HUES64 (cell line): ENCODE data around the gene S100A16.

ENCODE experiments used
- H3K27ac ChIP-seq: 2 replicates; pipeline ENCODE4 v1.7.0; 2013; ENCODE audit warnings: low read depth, low read length, inconsistent platforms
- H3K27me3 ChIP-seq: 2 replicates; pipeline ENCODE4 v1.6.1; 2013; ENCODE audit warnings: mild to moderate bottlenecking, low read length; ENCODE audit not compliant: insufficient read depth
- H3K36me3 ChIP-seq: 2 replicates; pipeline ENCODE4 v1.6.1; 2013; ENCODE audit warnings: mild to moderate bottlenecking, low read length; ENCODE audit not compliant: insufficient read depth
- H3K4me1 ChIP-seq: 2 replicates; pipeline ENCODE4 v1.6.1; 2013; ENCODE audit warnings: mild to moderate bottlenecking, low read length, moderate library complexity; ENCODE audit not compliant: insufficient read depth
- H3K4me3 ChIP-seq: 2 replicates; pipeline ENCODE4 v1.5.1; 2013; ENCODE audit warnings: mild to moderate bottlenecking, low read length, moderate library complexity
- H3K9ac ChIP-seq: 2 replicates; pipeline ENCODE4 v1.6.1; 2013; ENCODE audit warnings: mild to moderate bottlenecking, low read depth, low read length
- H3K9me3 ChIP-seq: 2 replicates; pipeline ENCODE4 v1.6.1; 2013; ENCODE audit warnings: low read depth, low read length; ENCODE audit not compliant: insufficient read depth
- WGBS: fragments of 150-250, 120-280 bp; methylation state at CpG from one replicate; pipeline ENCODE4 v1.1.7; 2013; ENCODE audit warnings: missing lambda C conversion rate; 5-methylcytosine and 5-hydroxymethylcytosine counted together

The S100A16 gene

GRCh38 chr1:153636312-153636711, 23.4 kb upstream of the S100A16 start:
- Histone ChIP-seq H3K9ac (no peak overlapping the region), H3K4me3 (peak overlapping the region; percentile 95; the same call in 1 of the 2 replicates), H3K4me1 (no peaks in the 10 kb centered on the region), H3K9me3 (no peaks in the 10 kb centered on the region), H3K36me3 (peaks cover 63% of the 10 kb centered on the region), H3K27me3 (no peaks in the 10 kb centered on the region), H3K27ac (no peak overlapping the region)
- 96% methylated on average over 9 of the region's 9 CpGs for WGBS

- no peak overlapping the region for H3K9ac ChIP-seq
- H3K27me3 ChIP-seq: no peaks in the 10 kb centered on the region
- H3K36me3 ChIP-seq: peaks cover 59% of the 10 kb centered on the region
- WGBS: 89% methylated on average over 7 of the region's 7 CpGs
- no peak overlapping the region for H3K27ac ChIP-seq
- peak overlapping the region; percentile 95; the same call in 1 of the 2 replicates for H3K4me3 ChIP-seq
- H3K4me1 ChIP-seq: no peaks in the 10 kb centered on the region
- no peaks in the 10 kb centered on the region for H3K9me3 ChIP-seq
Measured at GRCh38 chr1:153635872-153636271, 22.9 kb upstream of the S100A16 start.

- H3K4me1 ChIP-seq: no peaks in the 10 kb centered on the region
- H3K9me3 ChIP-seq: no peaks in the 10 kb centered on the region
- peak within 1 kb of the TSS; percentile 100 for H3K27ac ChIP-seq
- no peaks in the 10 kb centered on the region for H3K27me3 ChIP-seq
- H3K9ac ChIP-seq: peak within 1 kb of the TSS; percentile 100
- peaks cover 40% of the 10 kb centered on the region for H3K36me3 ChIP-seq
- peak within 1 kb of the TSS; percentile 95 for H3K4me3 ChIP-seq
- WGBS: 2% methylated on average over 65 of the region's 65 CpGs
Measured at GRCh38 chr1:153633754-153634665, 21.1 kb upstream of the S100A16 start, which contains the start of gene CHTOP. CHTOP (plus strand) TSS chr1:153634066; CDS start chr1:153636589, 2,523 bp downstream.

GRCh38 chr1:153633161-153633753, 20.3 kb upstream of the S100A16 start:
- Histone ChIP-seq H3K27ac (no peak overlapping the region), H3K4me3 (peak overlapping the region; percentile 95), H3K36me3 (peaks cover 33% of the 10 kb centered on the region), H3K4me1 (no peaks in the 10 kb centered on the region), H3K9ac (peak overlapping the region; percentile 100), H3K27me3 (no peaks in the 10 kb centered on the region), H3K9me3 (no peaks in the 10 kb centered on the region)
- WGBS: 85% methylated on average over 18 of the region's 18 CpGs

GRCh38 chr1:153631047-153632022, 18.4 kb upstream of the S100A16 start:
- Histone ChIP-seq H3K36me3 (peaks cover 14% of the 10 kb centered on the region), H3K4me3 (no peak overlapping the region), H3K9ac (no peak overlapping the region), H3K27me3 (no peaks in the 10 kb centered on the region), H3K27ac (no peak overlapping the region), H3K4me1 (peaks cover 6% of the 10 kb centered on the region; the same call in 1 of the 2 replicates), H3K9me3 (no peaks in the 10 kb centered on the region)
- 91% methylated on average over 7 of the region's 10 CpGs for WGBS

GRCh38 chr1:153630384-153630783, 17.4 kb upstream of the S100A16 start:
- Histone ChIP-seq H3K9ac (no peak overlapping the region), H3K4me1 (peaks cover 8% of the 10 kb centered on the region; the same call in 1 of the 2 replicates), H3K27me3 (no peaks in the 10 kb centered on the region), H3K9me3 (no peaks in the 10 kb centered on the region), H3K4me3 (no peak overlapping the region), H3K27ac (no peak overlapping the region), H3K36me3 (peaks cover 7% of the 10 kb centered on the region; the same call in 1 of the 2 replicates)
- 95% methylated on average over 7 of the region's 7 CpGs for WGBS

- Histone ChIP-seq H3K4me3 (no peak overlapping the region), H3K27me3 (no peaks in the 10 kb centered on the region), H3K9me3 (no peaks in the 10 kb centered on the region), H3K4me1 (peaks cover 8% of the 10 kb centered on the region; the same call in 1 of the 2 replicates), H3K9ac (no peak overlapping the region), H3K36me3 (peaks cover 7% of the 10 kb centered on the region), H3K27ac (no peak overlapping the region)
- 86% methylated on average over 1 of the region's 1 CpG for WGBS
Measured at GRCh38 chr1:153629971-153630370, 17.0 kb upstream of the S100A16 start.

GRCh38 chr1:153629343-153629665, 16.4 kb upstream of the S100A16 start:
- H3K9ac ChIP-seq: no peak overlapping the region

GRCh38 chr1:153628638-153629342, 15.9 kb upstream of the S100A16 start:
- WGBS: 70% methylated on average over 4 of the region's 6 CpGs
- Histone ChIP-seq H3K36me3 (peaks cover 7% of the 10 kb centered on the region), H3K27ac (no peak overlapping the region), H3K9ac (no peak overlapping the region), H3K4me1 (peaks cover 8% of the 10 kb centered on the region; the same call in 1 of the 2 replicates), H3K9me3 (no peaks in the 10 kb centered on the region), H3K27me3 (no peaks in the 10 kb centered on the region), H3K4me3 (no peak overlapping the region)

More at GRCh38 chr1:153629343-153629665, 16.4 kb upstream of the S100A16 start:
- Histone ChIP-seq H3K36me3 (peaks cover 7% of the 10 kb centered on the region), H3K27ac (no peak overlapping the region), H3K4me3 (no peak overlapping the region), H3K4me1 (peaks cover 8% of the 10 kb centered on the region; the same call in 1 of the 2 replicates), H3K27me3 (no peaks in the 10 kb centered on the region), H3K9me3 (no peaks in the 10 kb centered on the region)
- WGBS: 81% methylated on average over 5 of the region's 5 CpGs
